GM12875 (cell line): Measurements from ENCODE around the gene CHP2.

ENCODE experiments used
- H3K4me3 ChIP-seq: one replicate; pipeline ENCODE4 v1.5.1; 2011; ENCODE audit warnings: low read depth, low read length, control low read depth
- TF ChIP-seq, protein P1 (sequence below): IDR thresholded peaks from 2 replicates; pipeline ENCODE4 v1.5.1; 2011; ENCODE audit warnings: low read depth, mild to moderate bottlenecking, control low read depth, inconsistent platforms, low read length, moderate library complexity, borderline replicate concordance; ENCODE audit not compliant: insufficient read depth

Gene CHP2

DNA sequence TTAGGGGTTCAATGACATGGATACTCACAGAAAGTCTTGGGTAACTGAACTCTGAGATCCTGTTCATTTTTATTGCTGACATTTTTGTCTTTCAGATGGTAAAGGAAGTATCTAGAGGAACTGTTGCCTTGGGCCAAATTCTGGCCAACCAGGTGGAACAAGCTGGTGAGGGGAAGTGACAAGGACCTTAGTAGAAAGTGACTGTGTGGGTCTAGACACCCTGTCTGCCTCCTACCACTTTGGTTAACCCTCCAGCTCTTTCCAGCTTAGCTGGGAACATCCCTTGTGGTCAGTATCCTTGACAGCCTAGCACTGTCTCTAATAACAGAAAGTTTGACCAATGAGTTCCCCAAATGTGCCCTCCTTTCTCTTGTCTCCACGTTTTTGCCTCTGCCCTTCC lies 52.2 kb downstream of the CHP2 start:
- H3K4me3 ChIP-seq: no peak overlapping the region
- TF ChIP-seq, protein P1, sequence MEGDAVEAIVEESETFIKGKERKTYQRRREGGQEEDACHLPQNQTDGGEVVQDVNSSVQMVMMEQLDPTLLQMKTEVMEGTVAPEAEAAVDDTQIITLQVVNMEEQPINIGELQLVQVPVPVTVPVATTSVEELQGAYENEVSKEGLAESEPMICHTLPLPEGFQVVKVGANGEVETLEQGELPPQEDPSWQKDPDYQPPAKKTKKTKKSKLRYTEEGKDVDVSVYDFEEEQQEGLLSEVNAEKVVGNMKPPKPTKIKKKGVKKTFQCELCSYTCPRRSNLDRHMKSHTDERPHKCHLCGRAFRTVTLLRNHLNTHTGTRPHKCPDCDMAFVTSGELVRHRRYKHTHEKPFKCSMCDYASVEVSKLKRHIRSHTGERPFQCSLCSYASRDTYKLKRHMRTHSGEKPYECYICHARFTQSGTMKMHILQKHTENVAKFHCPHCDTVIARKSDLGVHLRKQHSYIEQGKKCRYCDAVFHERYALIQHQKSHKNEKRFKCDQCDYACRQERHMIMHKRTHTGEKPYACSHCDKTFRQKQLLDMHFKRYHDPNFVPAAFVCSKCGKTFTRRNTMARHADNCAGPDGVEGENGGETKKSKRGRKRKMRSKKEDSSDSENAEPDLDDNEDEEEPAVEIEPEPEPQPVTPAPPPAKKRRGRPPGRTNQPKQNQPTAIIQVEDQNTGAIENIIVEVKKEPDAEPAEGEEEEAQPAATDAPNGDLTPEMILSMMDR: no peak
